Hematopoietic multipotent progenitor cell treated with erythropoietin and hydrocortisone succinate and interleukin-3 and kit ligand, for 8 days (in vitro differentiated cells): ENCODE data around the gene INTS6L.
A peak's percentile ranks its signal among the peaks of the same experiment; 100 is the strongest.
"Not testable (repeated sequence)": the region's sequence is repeated elsewhere in the genome, so short reads cannot be mapped to it uniquely, and the experiment has no call there.

ENCODE experiments used
- DNase-seq: peaks from one replicate; pipeline ENCODE4 v3.0.0-alpha.2; 2015

Gene INTS6L

DNA sequence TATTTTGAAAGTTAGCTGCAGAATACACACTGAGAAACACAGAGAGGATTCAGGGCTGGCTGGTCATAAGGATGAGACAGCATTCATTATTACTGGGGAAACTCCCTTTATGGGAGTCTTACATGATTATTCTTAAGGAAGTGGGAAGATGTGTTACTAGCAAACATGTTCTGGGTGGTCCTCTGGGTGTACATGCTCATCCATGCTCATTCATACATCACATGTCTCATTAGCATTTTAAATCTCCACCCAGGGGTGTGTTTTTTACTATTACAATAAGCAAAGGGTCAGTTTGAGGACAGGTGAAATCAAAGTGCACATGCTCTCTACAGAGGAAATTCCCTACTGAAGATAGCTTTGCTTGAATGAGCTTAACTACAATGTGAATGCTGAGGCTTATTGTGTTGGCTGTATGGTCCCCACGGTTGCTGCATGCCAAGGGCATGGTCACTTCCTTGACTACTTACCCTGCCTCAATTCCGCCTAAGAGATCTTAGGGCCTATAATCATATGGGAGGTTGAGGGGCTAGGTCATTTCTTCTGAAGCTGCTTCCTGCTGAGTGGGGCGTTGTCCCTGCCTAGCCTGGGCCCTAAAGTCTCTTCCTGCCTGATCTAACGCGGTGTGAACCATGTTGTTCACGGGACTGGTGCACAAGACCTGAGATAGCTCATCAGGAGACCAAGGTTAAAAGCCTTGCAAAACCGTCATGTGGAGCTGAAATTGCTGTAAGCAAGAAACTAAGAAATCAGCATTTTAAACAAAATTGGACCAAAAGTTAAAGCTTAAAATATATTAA is 104.1 kb downstream of the INTS6L start:
- DNase-seq: not testable (repeated sequence)

- DNase-seq: peak; percentile 2
These were observed 105.5 kb downstream of the INTS6L start for GRCh38 chrX:135625995-135626394.

GRCh38 chrX:135629342-135629741 is 108.9 kb downstream of the INTS6L start:
- DNase-seq: no peak
